ENCODE data around the gene AKAP13.
"Not testable (repeated sequence)": the region's sequence is repeated elsewhere in the genome, so short reads cannot be mapped to it uniquely, and the experiment has no call there.

The AKAP13 gene

DNA sequence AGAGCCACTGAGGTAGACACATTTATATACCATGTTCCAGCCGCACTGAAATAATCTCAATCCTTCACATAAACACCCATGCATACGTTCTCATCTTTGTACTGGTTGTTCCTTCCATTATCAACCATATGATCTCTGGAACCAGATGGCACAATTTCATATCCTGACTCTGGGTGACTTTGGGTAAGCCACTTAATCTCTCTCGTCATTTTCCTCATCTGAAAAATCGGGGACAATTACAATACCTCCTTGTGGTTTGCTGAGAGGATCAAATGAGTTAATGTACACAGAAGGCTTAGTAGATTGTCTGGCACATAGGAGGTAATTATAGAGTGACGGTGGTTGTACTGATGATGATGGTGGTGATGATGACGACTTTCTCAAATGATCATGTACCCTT lies 38.2 kb upstream of the AKAP13 start:
- H3K27me3 ChIP-seq (ENCODE audit: control insufficient read depth, insufficient read depth, low read length); H3K9me3 ChIP-seq (ENCODE audit: control insufficient read depth, insufficient read depth, low read length); H3K4me3 ChIP-seq (ENCODE audit: low read depth, low read length); H3K9ac ChIP-seq (ENCODE audit: low read depth, low read length); H3K4me1 ChIP-seq (ENCODE audit: control insufficient read depth, insufficient read depth, low read length); H3K36me3 ChIP-seq (ENCODE audit: control insufficient read depth, insufficient read depth, low read length); H3K27ac ChIP-seq (ENCODE audit: low read depth, low read length): not testable (repeated sequence)

DNA sequence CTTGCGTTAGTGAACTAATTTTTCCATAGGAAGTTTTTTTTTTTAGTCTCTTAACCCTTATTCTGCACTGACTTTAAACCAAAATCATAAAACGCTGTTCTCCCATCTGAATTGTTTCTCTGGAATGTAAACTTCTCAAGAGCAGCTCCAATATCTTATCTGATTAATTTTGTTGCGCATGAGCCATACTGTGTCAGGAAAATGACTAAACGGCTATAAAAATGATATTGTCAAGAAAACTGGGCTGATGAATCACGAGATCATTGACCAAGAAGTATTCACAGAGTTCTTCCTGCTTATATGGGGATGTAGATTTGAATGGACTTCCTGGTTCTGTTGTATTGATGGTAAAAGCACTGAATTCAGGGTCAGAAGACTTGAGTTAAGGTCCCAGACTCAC lies 37.0 kb upstream of the AKAP13 start:
- H3K4me3 ChIP-seq (ENCODE audit: low read depth, low read length); H3K36me3 ChIP-seq (ENCODE audit: control insufficient read depth, insufficient read depth, low read length); H3K27ac ChIP-seq (ENCODE audit: low read depth, low read length); H3K9ac ChIP-seq (ENCODE audit: low read depth, low read length); H3K9me3 ChIP-seq (ENCODE audit: control insufficient read depth, insufficient read depth, low read length); H3K4me1 ChIP-seq (ENCODE audit: control insufficient read depth, insufficient read depth, low read length); H3K27me3 ChIP-seq (ENCODE audit: control insufficient read depth, insufficient read depth, low read length): not testable (repeated sequence)

GRCh38 chr15:85344241-85344640 lies 36.2 kb upstream of the AKAP13 start:
- H3K36me3 ChIP-seq (ENCODE audit: control insufficient read depth, insufficient read depth, low read length); H3K9ac ChIP-seq (ENCODE audit: low read depth, low read length); H3K9me3 ChIP-seq (ENCODE audit: control insufficient read depth, insufficient read depth, low read length); H3K27me3 ChIP-seq (ENCODE audit: control insufficient read depth, insufficient read depth, low read length); H3K4me1 ChIP-seq (ENCODE audit: control insufficient read depth, insufficient read depth, low read length); H3K4me3 ChIP-seq (ENCODE audit: low read depth, low read length): not testable (repeated sequence)
- peak overlapping the region; percentile 88 for H3K27ac ChIP-seq (ENCODE audit: low read depth, low read length)

- not testable (repeated sequence) for H3K36me3 ChIP-seq (ENCODE audit: control insufficient read depth, insufficient read depth, low read length); H3K27me3 ChIP-seq (ENCODE audit: control insufficient read depth, insufficient read depth, low read length); H3K9me3 ChIP-seq (ENCODE audit: control insufficient read depth, insufficient read depth, low read length); H3K4me1 ChIP-seq (ENCODE audit: control insufficient read depth, insufficient read depth, low read length); H3K4me3 ChIP-seq (ENCODE audit: low read depth, low read length); H3K9ac ChIP-seq (ENCODE audit: low read depth, low read length)
- peak overlapping the region; percentile 62 for H3K27ac ChIP-seq (ENCODE audit: low read depth, low read length)
Observed at GRCh38 chr15:85344653-85345114, 35.7 kb upstream of the AKAP13 start.

DNA sequence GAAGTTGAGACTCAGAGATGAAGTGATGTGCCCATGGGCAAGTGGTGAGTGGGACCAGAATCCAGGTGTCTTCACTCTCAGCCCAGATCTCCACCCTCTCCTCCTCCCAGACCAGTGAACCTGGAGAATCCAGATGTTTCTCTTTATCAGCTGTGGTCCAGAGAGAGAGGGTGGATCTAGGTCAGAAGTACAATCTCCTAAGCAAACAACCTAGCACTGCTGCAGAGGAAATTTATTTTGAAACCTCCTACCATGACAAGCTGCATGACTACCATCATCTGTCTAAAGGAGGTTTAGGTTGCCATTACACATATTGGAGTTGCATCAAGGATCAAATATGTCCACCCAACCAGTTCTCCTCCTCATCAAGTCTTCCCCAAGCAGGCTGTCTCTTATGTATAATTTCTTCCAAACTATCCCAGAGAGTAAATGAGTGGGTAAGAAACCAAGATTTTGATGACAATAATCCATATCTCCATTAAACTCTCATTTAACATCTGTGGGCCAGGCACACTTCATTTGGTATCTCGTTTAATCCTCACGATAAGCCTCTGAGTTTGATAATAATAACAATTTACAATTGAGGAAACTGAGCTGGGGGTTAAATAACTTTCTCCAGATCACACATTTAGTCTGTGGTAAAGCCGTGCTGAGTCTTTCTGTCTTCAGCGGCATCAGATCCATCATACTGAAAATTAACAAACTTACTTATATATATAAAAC lies 35.0 kb upstream of the AKAP13 start:
- not testable (repeated sequence) for H3K4me1 ChIP-seq (ENCODE audit: control insufficient read depth, insufficient read depth, low read length); H3K4me3 ChIP-seq (ENCODE audit: low read depth, low read length); H3K36me3 ChIP-seq (ENCODE audit: control insufficient read depth, insufficient read depth, low read length); H3K9me3 ChIP-seq (ENCODE audit: control insufficient read depth, insufficient read depth, low read length); H3K9ac ChIP-seq (ENCODE audit: low read depth, low read length); H3K27me3 ChIP-seq (ENCODE audit: control insufficient read depth, insufficient read depth, low read length)
- H3K27ac ChIP-seq (ENCODE audit: low read depth, low read length): peak overlapping the region; percentile 62

GRCh38 chr15:85346462-85347084 lies 33.8 kb upstream of the AKAP13 start:
- H3K9me3 ChIP-seq (ENCODE audit: control insufficient read depth, insufficient read depth, low read length); H3K27me3 ChIP-seq (ENCODE audit: control insufficient read depth, insufficient read depth, low read length); H3K9ac ChIP-seq (ENCODE audit: low read depth, low read length); H3K4me3 ChIP-seq (ENCODE audit: low read depth, low read length); H3K4me1 ChIP-seq (ENCODE audit: control insufficient read depth, insufficient read depth, low read length); H3K36me3 ChIP-seq (ENCODE audit: control insufficient read depth, insufficient read depth, low read length): not testable (repeated sequence)
- H3K27ac ChIP-seq (ENCODE audit: low read depth, low read length): peak overlapping the region; percentile 14

GRCh38 chr15:85347264-85348047 lies 32.9 kb upstream of the AKAP13 start:
- not testable (repeated sequence) for H3K27ac ChIP-seq (ENCODE audit: low read depth, low read length); H3K4me3 ChIP-seq (ENCODE audit: low read depth, low read length); H3K36me3 ChIP-seq (ENCODE audit: control insufficient read depth, insufficient read depth, low read length); H3K4me1 ChIP-seq (ENCODE audit: control insufficient read depth, insufficient read depth, low read length); H3K9me3 ChIP-seq (ENCODE audit: control insufficient read depth, insufficient read depth, low read length); H3K9ac ChIP-seq (ENCODE audit: low read depth, low read length); H3K27me3 ChIP-seq (ENCODE audit: control insufficient read depth, insufficient read depth, low read length)

DNA sequence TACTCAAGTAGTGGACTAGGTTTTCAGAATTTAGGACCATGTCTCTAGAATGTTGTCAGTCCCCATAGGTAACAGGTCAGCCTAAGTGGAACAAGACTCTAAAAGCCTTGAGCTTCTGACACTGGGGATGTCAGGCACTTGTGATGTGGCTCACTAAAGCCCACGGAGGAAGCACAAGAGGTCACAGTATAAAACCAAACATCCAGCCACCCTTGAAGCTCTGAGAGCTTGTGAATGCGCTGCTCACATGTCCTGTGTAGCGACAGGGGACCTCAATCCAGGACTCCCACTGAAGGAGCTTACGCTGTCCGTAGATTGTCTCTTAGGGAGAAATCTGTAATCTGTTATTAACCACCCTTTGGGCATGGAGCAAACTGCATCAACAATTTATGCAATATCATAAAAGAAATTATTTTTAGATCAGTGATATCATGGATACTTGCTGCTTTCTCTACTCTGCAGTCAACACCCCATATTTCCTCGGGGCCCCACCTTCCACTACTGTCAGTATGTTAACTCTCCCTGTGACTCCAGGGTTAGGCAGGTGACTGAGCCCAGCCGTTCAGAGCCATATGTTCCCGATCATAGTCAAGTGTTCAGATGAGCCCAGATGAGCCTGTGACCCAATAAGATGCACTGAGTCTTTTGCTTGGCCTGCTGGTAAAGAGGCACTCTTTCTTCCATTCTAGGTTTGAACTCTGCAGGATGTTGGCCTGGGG lies 32.2 kb upstream of the AKAP13 start:
- not testable (repeated sequence) for H3K36me3 ChIP-seq (ENCODE audit: control insufficient read depth, insufficient read depth, low read length)

GRCh38 chr15:85349062-85349461 lies 31.3 kb upstream of the AKAP13 start:
- H3K9ac ChIP-seq (ENCODE audit: low read depth, low read length); H3K27ac ChIP-seq (ENCODE audit: low read depth, low read length); H3K4me3 ChIP-seq (ENCODE audit: low read depth, low read length): not testable (repeated sequence)

More for the DNA sequence above, 32.2 kb upstream of the AKAP13 start:
- H3K4me1 ChIP-seq (ENCODE audit: control insufficient read depth, insufficient read depth, low read length); H3K27me3 ChIP-seq (ENCODE audit: control insufficient read depth, insufficient read depth, low read length); H3K27ac ChIP-seq (ENCODE audit: low read depth, low read length); H3K4me3 ChIP-seq (ENCODE audit: low read depth, low read length); H3K9ac ChIP-seq (ENCODE audit: low read depth, low read length); H3K9me3 ChIP-seq (ENCODE audit: control insufficient read depth, insufficient read depth, low read length): not testable (repeated sequence)

GRCh38 chr15:85350395-85350794 lies 30.0 kb upstream of the AKAP13 start:
- Histone ChIP-seq H3K36me3 (ENCODE audit: control insufficient read depth, insufficient read depth, low read length) (no peaks in the 10 kb centered on the region), H3K9me3 (ENCODE audit: control insufficient read depth, insufficient read depth, low read length) (no peaks in the 10 kb centered on the region), H3K4me3 (ENCODE audit: low read depth, low read length) (no peak overlapping the region), H3K27me3 (ENCODE audit: control insufficient read depth, insufficient read depth, low read length) (no peaks in the 10 kb centered on the region), H3K4me1 (ENCODE audit: control insufficient read depth, insufficient read depth, low read length) (no peaks in the 10 kb centered on the region), H3K9ac (ENCODE audit: low read depth, low read length) (no peak overlapping the region), H3K27ac (ENCODE audit: low read depth, low read length) (no peak overlapping the region)

More at GRCh38 chr15:85349062-85349461, 31.3 kb upstream of the AKAP13 start:
- H3K27me3 ChIP-seq (ENCODE audit: control insufficient read depth, insufficient read depth, low read length); H3K4me1 ChIP-seq (ENCODE audit: control insufficient read depth, insufficient read depth, low read length); H3K36me3 ChIP-seq (ENCODE audit: control insufficient read depth, insufficient read depth, low read length); H3K9me3 ChIP-seq (ENCODE audit: control insufficient read depth, insufficient read depth, low read length): not testable (repeated sequence)

DNA sequence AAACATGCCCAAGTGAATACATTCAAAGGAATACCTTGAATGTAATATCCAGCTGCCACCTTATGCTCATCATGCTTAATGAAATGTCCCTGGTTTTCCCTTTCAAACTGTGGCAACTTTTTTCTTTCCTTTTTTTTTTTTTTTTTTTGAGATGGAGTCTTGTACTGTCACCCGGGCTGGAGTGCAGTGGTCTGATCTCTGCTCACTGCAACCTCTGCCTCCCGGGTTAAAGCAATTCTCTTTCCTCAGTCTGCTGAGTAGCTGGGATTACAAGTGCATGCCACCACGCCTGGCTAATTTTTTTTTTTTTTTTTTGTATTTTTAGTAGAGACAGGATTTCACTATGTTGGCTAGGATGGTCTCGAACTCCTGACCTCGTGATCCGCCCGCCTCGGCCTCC lies 28.9 kb upstream of the AKAP13 start:
- H3K9me3 ChIP-seq (ENCODE audit: control insufficient read depth, insufficient read depth, low read length); H3K4me1 ChIP-seq (ENCODE audit: control insufficient read depth, insufficient read depth, low read length); H3K27ac ChIP-seq (ENCODE audit: low read depth, low read length): not testable (repeated sequence)

More for the DNA sequence above, 28.9 kb upstream of the AKAP13 start:
- not testable (repeated sequence) for H3K36me3 ChIP-seq (ENCODE audit: control insufficient read depth, insufficient read depth, low read length); H3K9ac ChIP-seq (ENCODE audit: low read depth, low read length); H3K27me3 ChIP-seq (ENCODE audit: control insufficient read depth, insufficient read depth, low read length); H3K4me3 ChIP-seq (ENCODE audit: low read depth, low read length)

All from HUES48 (cell line).